GM10847 (cell line): ENCODE data around the gene SIGLEC14.

Experiments used
- POLR2A ChIP-seq: IDR thresholded peaks from 2 replicates; pipeline ENCODE4 v1.6.1; 2011; ENCODE audit not compliant: insufficient read length; ENCODE audit errors: extremely low read depth

The SIGLEC14 gene

GRCh38 chr19:51687791-51688670 lies 41.4 kb upstream of the SIGLEC14 start:
- TF ChIP-seq POLR2A: no peak

GRCh38 chr19:51686171-51686570 lies 39.5 kb upstream of the SIGLEC14 start:
- no peak for TF ChIP-seq POLR2A

- no peak for TF ChIP-seq POLR2A
Measured at GRCh38 chr19:51681286-51681941, 34.8 kb upstream of the SIGLEC14 start.

GRCh38 chr19:51680474-51680873 lies 33.8 kb upstream of the SIGLEC14 start:
- no peak for TF ChIP-seq POLR2A

- no peak for TF ChIP-seq POLR2A
Measured at GRCh38 chr19:51676566-51677083, 30.0 kb upstream of the SIGLEC14 start.

- TF ChIP-seq POLR2A: no peak
Measured at GRCh38 chr19:51668216-51668615, 21.6 kb upstream of the SIGLEC14 start.

- TF ChIP-seq POLR2A: no peak
Measured at GRCh38 chr19:51664997-51665396, 18.4 kb upstream of the SIGLEC14 start.

- TF ChIP-seq POLR2A: no peak
Measured at GRCh38 chr19:51664131-51664530, 17.5 kb upstream of the SIGLEC14 start.

- no peak for TF ChIP-seq POLR2A
Measured at GRCh38 chr19:51663650-51664049, 17.0 kb upstream of the SIGLEC14 start.

GRCh38 chr19:51660975-51661600 lies 14.5 kb upstream of the SIGLEC14 start:
- TF ChIP-seq POLR2A: no peak

- TF ChIP-seq POLR2A: no peak
Measured at GRCh38 chr19:51654783-51655182, 8.2 kb upstream of the SIGLEC14 start.

GRCh38 chr19:51653162-51653561 lies 6.5 kb upstream of the SIGLEC14 start:
- TF ChIP-seq POLR2A: no peak

GRCh38 chr19:51652266-51652665 lies 5.6 kb upstream of the SIGLEC14 start:
- no peak for TF ChIP-seq POLR2A

GRCh38 chr19:51651216-51651846 lies 4.7 kb upstream of the SIGLEC14 start:
- TF ChIP-seq POLR2A: no peak

- no peak for TF ChIP-seq POLR2A
Measured at GRCh38 chr19:51647318-51647717, 693 bp upstream of the SIGLEC14 start.
